Activated naive CD8-positive, alpha-beta T cell treated with anti-CD3 and anti-CD28 coated beads, Interleukin-2, amount 50 U/mL, for 16 hours (primary cell): ENCODE results near the gene GCG.
A peak's percentile ranks its signal among the peaks of the same experiment; 100 is the strongest.

Source experiments
- DNase-seq: peaks from one replicate; pipeline ENCODE4 v3.0.0-alpha.2; 2020; ENCODE audit warnings: low read depth, low spot score

GCG gene

DNA sequence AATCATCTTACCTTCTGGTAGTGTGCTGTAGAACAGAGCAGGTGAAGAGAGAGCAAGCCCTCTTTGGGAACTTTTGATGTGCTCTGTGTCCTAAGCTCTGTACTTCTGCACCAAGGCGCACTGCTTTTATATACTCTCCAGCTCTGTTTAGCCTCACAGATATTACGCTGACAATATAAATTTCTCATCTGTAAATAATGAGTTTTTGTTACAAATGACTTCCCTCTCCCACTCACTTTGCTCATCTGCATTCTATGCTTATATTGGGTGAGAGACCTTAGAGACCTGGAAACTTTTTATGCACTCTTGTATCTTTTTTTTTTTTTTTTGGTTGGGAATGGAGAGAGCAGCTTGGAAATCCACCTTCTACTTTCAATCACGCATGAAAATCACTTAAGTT lies at the start of gene GCG:
Gene GCG (minus strand): TSS at position 101 of the 400 bp plus-strand sequence. CDS start 3,069 bp downstream, outside the sequence.
- DNase-seq, result no peak

GRCh38 chr2:162200636-162201035 lies 48.6 kb upstream of the GCG start:
- no peak for DNase-seq

- no peak for DNase-seq
Observed at GRCh38 chr2:162199913-162200312, 47.9 kb upstream of the GCG start.

- DNase-seq, result no peak
Observed at GRCh38 chr2:162198239-162198638, 46.2 kb upstream of the GCG start.

- no peak for DNase-seq
Observed at GRCh38 chr2:162197069-162197825, 45.2 kb upstream of the GCG start.

- DNase-seq, result no peak
Observed at GRCh38 chr2:162196638-162197037, 44.6 kb upstream of the GCG start.

- no peak for DNase-seq
Observed at GRCh38 chr2:162188451-162188850, 36.4 kb upstream of the GCG start.

GRCh38 chr2:162185541-162186232 lies 33.6 kb upstream of the GCG start:
- DNase-seq, result no peak

DNA sequence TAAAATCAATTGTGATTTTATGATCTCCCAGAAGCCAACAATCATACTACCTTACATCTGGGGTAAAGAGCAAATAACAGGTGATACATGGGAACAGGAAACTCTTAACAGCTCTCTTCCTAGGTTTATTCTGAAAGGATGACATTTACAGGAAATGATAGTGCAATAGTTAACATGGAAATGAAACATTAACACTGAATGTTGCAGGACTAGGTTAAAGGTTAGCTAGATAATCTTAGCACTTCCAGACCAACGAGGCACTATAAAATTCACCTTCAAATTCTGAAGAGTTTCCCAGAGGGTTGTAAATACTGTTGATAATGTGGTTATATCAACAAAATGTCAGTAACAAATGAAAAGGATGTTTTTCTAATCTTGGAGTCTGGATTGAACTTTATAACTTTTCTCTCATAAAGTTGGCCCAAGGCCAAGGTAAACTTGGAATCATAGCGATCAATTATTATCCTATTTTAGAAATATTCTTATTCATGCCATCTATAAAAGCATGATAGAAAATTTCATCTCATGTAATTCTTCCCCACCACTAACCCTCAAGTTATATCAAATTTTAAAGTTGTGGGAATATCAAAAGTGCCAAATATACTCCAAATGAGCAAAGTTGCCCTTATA lies 32.9 kb upstream of the GCG start:
- DNase-seq, result no peak

GRCh38 chr2:162184359-162184758 lies 32.3 kb upstream of the GCG start:
- DNase-seq, result no peak

DNA sequence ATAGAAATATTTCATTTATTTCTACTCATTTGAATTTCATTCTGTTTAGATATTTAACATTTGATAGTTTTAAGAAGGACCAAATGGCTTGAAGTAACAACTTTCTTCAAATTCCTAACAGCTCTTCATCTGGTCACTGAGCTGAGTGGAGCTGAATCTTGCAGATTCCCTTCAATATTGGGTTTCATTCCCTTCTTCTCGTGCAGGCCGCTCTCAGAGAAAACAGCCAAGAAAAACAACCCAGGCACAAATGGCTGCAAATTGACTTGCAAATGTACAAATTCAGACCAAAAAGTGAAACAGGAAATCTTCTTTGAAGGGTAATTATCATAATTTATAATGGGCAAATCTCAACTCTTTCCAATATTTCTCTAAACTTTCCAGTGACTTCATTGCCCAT lies 30.3 kb upstream of the GCG start:
- DNase-seq, result no peak

- no peak for DNase-seq
Observed at GRCh38 chr2:162177301-162177700, 25.3 kb upstream of the GCG start.

- no peak for DNase-seq
Observed at GRCh38 chr2:162175714-162176113, 23.7 kb upstream of the GCG start.

DNA sequence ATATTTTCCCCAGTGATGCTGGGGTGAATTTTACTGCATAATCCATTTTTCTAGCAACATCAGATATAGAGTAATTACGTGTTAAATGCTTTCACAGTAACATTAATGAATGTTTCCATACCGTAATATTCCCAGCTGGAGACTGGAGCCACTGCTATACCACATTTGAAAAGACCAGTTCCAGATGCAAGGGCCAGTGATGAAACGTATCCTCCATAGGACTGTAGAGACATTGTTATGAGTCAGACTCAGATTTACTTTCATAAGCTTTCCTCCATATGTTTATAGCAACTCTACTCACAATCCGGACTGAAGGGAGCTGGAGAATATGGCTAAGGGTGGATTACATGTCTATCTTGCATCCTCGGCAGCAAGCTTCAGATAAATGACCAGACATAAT lies 22.7 kb upstream of the GCG start:
- no peak for DNase-seq

DNA sequence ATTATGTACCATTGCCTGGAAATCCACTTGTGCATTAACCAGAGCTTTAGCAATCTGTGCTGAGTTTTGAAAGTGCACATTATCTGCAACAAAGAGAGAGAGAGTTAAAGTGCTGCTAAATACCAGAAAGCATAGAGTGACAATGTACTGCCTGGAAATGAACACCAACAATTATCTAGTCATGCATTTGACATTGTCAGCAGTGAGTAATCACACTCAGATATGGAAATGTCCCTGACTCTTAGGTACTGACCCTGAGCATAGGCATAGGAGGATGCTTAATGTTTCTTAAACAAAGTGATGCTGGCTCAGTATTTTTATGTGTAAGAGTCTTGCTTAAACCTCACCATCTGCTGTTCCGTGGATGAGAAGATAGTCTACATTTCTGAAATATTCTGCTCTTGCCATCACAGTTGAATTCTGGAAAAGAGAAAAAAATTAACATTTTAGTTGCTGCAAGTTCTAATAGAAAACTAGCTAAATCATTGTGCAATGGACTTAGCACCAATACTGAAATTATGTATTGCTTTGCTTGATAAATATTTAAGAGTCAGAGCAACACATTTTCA lies 20.8 kb upstream of the GCG start:
- no peak for DNase-seq

GRCh38 chr2:162166745-162167144 lies 14.7 kb upstream of the GCG start:
- DNase-seq, result no peak

DNA sequence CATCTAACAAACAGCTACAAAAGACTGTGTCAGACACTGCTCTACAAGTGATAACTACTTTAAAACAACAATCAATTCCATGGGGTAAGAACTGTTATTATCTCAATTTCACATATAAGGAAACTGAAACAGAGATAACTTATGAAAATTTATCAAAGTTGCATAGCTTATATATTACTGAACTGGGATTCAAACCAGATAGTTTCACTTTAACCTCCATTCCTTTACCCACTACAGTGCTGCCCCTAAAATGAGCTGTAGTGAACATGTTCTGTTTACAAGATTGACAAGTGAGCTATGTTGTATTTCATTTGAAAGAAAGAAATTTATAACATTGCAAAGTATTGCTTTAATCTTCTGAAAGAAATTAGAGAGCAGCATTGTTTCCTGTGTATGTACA lies 14.1 kb upstream of the GCG start:
- no peak for DNase-seq

DNA sequence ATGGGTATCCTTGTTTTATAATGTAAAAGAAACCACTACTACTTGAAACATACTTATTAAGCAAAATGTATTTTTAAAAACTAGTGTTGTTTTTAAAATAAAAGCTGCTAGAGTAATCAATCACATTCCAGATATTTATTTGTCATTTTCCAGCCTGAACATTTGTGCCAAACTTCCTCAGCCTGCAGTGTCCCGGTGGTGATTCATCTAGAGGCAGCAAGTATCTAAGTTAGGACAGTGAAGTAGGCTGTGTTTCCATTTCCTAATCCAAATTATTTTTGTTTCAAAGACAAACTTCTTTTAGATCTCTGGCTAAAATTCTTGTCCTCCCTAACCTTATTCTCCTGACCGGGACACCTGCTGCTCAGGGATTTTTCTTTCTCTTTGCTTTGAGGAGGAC lies 12.8 kb upstream of the GCG start:
- no peak for DNase-seq

DNA sequence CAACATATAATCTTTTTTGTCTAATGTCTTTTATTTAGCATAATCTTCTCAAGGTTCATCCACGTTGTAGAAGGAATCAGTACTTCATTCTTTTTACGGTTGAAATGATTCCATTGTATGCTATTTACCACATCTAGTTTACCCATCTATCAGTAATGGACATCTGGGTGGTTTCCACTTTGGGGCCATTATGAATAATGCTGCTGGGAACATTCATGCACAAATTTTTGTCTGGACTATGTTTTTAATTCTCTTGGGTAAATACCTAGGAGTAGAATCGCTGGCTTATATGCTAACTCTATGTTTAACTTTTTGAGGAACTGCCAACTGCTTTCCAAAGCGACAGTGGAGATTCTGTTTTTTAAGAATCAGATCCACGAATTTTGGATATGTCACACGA lies 7.4 kb upstream of the GCG start:
- DNase-seq, result no peak

GRCh38 chr2:162156149-162156548 lies 4.1 kb upstream of the GCG start:
- DNase-seq, result no peak

- DNase-seq, result no peak
Observed at GRCh38 chr2:162155093-162155492, 3.0 kb upstream of the GCG start.

DNA sequence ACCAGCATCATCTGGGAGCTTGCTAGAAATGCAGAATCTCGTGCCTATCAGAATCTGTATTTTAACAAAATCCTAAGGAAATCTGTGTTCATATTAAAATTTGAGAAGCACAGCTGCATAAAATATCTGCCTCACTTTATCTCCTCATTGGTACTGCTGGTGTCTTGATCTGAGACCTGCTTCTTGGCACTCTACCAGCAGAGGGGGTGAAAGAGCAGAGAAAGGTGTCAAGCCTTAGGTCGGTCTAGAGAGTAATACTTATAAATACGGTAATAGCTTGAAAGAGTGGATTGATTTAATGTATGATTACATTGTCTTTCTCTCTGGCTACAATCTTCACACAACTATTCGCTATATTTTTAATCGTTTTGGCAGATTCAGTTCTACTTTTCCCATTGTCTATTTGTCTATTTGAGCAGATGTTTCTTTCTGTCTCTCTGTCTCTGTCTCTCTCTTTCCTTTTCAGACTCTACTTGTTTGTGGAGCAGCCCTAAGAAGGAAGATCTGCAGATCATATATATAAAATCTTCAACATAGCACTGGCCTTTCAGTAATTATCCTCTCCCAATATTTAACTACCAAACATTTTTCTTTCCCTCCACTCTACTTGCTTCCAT lies 1.7 kb upstream of the GCG start:
- peak; percentile 21 for DNase-seq
